GM21737 (cell line): Measurements from ENCODE around the gene RERE.
"Not testable (repeated sequence)": the region's sequence is repeated elsewhere in the genome, so short reads cannot be mapped to it uniquely, and the experiment has no call there.

Experiments used
- ATAC-seq: cut with Tn5 transposase; IDR thresholded peaks from one replicate; pipeline ENCODE4 v1.9.1; 2021; ENCODE audit warnings: mild to moderate bottlenecking, moderate library complexity; ENCODE audit not compliant: unreplicated experiment

The RERE gene

GRCh38 chr1:8395433-8395866 is 422.0 kb downstream of the RERE start:
- ATAC-seq = no peak

GRCh38 chr1:8394456-8395321 is 422.8 kb downstream of the RERE start:
- ATAC-seq = no peak

- no peak for ATAC-seq
Observed at GRCh38 chr1:8392522-8392921, 424.9 kb downstream of the RERE start.

- no peak for ATAC-seq
Observed at GRCh38 chr1:8390707-8391106, 426.7 kb downstream of the RERE start.

GRCh38 chr1:8389958-8390535 is 427.4 kb downstream of the RERE start:
- no peak for ATAC-seq

GRCh38 chr1:8388732-8389562 is 428.5 kb downstream of the RERE start:
- no peak for ATAC-seq

- ATAC-seq = no peak
Observed at GRCh38 chr1:8386247-8386646, 431.2 kb downstream of the RERE start.

GRCh38 chr1:8384577-8384976 is 432.9 kb downstream of the RERE start:
- no peak for ATAC-seq

GRCh38 chr1:8384088-8384487 is 433.4 kb downstream of the RERE start:
- ATAC-seq = no peak

- ATAC-seq = no peak
Observed at GRCh38 chr1:8382608-8383505, 434.6 kb downstream of the RERE start.

GRCh38 chr1:8382051-8382505 is 435.4 kb downstream of the RERE start:
- ATAC-seq = no peak

DNA sequence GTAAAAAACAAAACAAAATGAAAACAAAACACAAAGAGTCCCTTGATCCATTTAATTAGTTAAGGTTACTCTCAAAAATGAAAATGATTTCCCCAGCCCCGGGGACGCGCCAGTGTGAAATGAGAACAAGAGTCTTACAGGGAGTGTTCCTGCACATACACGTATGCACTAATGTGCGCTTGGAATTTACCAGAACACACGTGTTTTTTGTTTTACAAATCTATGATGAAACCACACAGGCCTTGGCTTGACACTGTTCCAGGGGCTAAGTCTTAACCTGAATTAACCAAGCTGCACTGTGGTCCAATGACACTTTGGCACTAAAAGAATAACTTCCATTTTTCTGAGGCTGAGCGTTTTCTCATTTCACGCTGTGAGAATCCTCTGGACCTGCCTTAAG is 435.8 kb downstream of the RERE start:
- no peak for ATAC-seq

- ATAC-seq = not testable (repeated sequence)
Observed at GRCh38 chr1:8380310-8380709, 437.1 kb downstream of the RERE start.

DNA sequence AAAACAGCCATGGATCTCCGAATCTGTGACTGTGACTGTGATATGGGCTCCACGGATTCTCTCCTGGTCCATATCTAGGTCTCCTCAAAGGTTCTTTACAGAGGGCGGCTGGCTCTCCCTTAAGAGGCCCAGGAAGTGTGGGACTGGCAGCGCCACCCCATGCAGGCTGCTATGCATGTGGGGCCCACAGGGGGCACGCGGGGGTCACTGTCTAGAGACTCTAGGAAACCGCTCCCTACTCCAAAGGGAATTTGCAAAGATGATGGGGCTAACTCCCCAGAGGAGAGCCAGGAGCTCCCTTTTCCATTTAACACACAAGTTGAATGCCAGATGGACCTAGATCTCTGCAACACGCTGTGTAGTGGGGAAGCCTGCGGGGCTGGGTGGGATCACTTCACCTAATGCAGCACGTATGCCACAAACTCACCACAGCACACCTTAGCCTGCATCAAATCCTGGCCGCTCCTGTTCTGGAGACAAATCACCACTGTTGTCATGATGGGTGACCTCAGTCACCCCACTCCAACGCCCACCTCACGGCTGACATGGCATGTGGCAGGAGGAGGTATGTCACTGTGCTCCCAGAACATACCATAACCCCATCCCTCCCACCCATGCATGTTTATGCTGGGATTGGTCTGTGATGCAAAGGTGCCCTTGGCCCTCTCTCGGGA is 437.8 kb downstream of the RERE start:
- no peak for ATAC-seq

- no peak for ATAC-seq
Observed at GRCh38 chr1:8378981-8379470, 438.4 kb downstream of the RERE start.

GRCh38 chr1:8378178-8378577 is 439.3 kb downstream of the RERE start:
- no peak for ATAC-seq

- no peak for ATAC-seq
Observed at GRCh38 chr1:8377271-8377981, 440.0 kb downstream of the RERE start.

- no peak for ATAC-seq
Observed at GRCh38 chr1:8376358-8376840, 441.0 kb downstream of the RERE start.

DNA sequence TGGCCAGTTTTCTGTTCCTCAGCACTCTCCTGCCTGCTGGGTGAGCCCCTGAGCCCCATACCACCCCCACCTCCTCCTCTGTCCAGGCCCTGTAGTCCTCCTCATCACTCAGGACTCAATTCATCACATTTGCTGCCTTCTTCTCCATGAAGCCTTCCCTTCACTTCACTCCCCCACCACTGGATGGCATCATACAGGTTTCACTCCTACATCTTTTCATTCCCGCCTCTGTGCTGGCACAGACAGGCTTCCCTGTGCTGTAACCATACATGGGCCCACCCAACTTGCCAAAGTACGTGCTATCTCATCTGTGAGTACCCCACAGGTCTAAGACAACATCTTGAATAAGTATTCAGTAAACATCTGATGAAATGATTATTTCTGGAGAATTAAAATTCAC is 442.6 kb downstream of the RERE start:
- no peak for ATAC-seq
